Osteoblast (primary cell): ENCODE data around the gene PRR7. TPM values are rescaled to one million over a fixed set of nuclear protein-coding genes. Genes with fewer than 3 reads are reported as not detected.

Source experiments
- DNase-seq: peaks from one replicate; pipeline ENCODE4 v3.0.0; 2011; ENCODE audit warnings: low spot score, mixed read lengths; ENCODE audit not compliant: insufficient read length; ENCODE audit errors: missing footprints
- H2AFZ ChIP-seq: 2 replicates; pipeline ENCODE4 v1.6.0; 2011; ENCODE audit warnings: mild to moderate bottlenecking, low read length
- H3K27ac ChIP-seq: 2 replicates; pipeline ENCODE4 v1.5.1; 2011; ENCODE audit warnings: mild to moderate bottlenecking, low read depth, low read length, moderate library complexity
- H3K27me3 ChIP-seq: 2 replicates; pipeline ENCODE4 v1.6.0; 2012; ENCODE audit warnings: mild to moderate bottlenecking, control low read depth, inconsistent platforms, low read length, moderate library complexity; ENCODE audit not compliant: insufficient read depth
- H3K36me3 ChIP-seq: 2 replicates; pipeline ENCODE4 v1.5.1; 2011; ENCODE audit warnings: mild to moderate bottlenecking, low read length, control low read depth, moderate library complexity; ENCODE audit not compliant: insufficient read depth
- H3K4me1 ChIP-seq: 2 replicates; pipeline ENCODE4 v1.5.1; 2011; ENCODE audit warnings: mild to moderate bottlenecking, low read length, control low read depth, moderate library complexity; ENCODE audit not compliant: insufficient read depth
- H3K4me2 ChIP-seq: 2 replicates; pipeline ENCODE4 v1.6.0; 2011; ENCODE audit warnings: mild to moderate bottlenecking, low read length; ENCODE audit not compliant: insufficient read depth
- H3K4me3 ChIP-seq: fragments of 200-600 bp; sonication (generic); 3 replicates; pipeline ENCODE4 v1.5.1; 2012; ENCODE audit warnings: mild to moderate bottlenecking, low read length, inconsistent platforms; ENCODE audit not compliant: insufficient read depth
- H3K79me2 ChIP-seq: 2 replicates; pipeline ENCODE4 v1.6.0; 2012; ENCODE audit warnings: mild to moderate bottlenecking, low read length, control low read depth, inconsistent platforms; ENCODE audit not compliant: insufficient read depth
- H3K9me3 ChIP-seq: 2 replicates; pipeline ENCODE4 v1.5.1; 2011; ENCODE audit warnings: low read depth, low read length, control low read depth
- H4K20me1 ChIP-seq: 2 replicates; pipeline ENCODE4 v1.6.0; 2012; ENCODE audit warnings: mild to moderate bottlenecking, low read length, control low read depth; ENCODE audit not compliant: insufficient read depth
- total RNA-seq: library from RNA; depleted of rRNA; stranded (reverse); fragments of >200 nt; gene quantifications from 2 replicates; pipeline ENCODE4 v1.2.3, GENCODE V29; 2012
- TF ChIP-seq, protein P1 (sequence below): IDR thresholded peaks from 2 replicates; pipeline ENCODE4 v1.5.1; 2011; ENCODE audit warnings: mild to moderate bottlenecking, low read depth, low read length, moderate library complexity; ENCODE audit errors: extremely low read depth

The PRR7 gene
- total RNA-seq, 1 donor, result 12.7 TPM

DNA sequence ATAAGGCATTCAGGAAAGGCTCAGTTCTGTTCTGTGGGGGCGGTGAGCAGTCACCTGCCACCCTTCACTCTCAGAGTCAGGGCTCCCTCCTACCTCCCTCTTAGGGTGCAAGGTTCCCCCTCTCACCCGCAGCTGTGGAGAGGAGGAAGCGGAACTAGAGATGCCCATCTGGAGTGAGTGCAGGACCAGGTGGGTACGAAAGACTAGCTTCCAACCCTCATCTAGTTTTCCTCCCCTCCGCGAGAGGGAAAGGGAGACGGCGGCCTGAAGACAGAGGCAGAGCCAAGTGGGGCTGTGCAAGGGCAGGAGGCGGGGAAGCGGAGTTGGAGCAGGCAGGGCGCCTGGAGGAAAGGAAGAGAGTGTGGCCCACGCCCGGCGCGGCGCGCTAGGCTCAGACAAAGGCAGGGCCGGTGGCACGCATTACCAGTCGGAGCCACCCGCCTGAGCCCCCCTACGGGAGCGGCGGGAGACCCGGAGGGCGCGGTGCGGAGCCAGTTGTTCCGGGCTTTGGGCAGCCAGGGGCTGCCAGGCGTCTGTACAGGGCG is 7.3 kb downstream of the PRR7 start:
- Histone ChIP-seq H2AFZ (no peak overlapping the region), H3K27ac (no peak overlapping the region), H3K9me3 (no peaks in the 10 kb centered on the region), H3K79me2 (peaks cover 15% of the 10 kb centered on the region), H3K27me3 (no peaks in the 10 kb centered on the region), H3K36me3 (peaks cover 28% of the 10 kb centered on the region), H3K4me1 (peaks cover 19% of the 10 kb centered on the region), H3K4me2 (peak overlapping the region; percentile 84), H4K20me1 (peaks cover 79% of the 10 kb centered on the region), H3K4me3 (peak overlapping the region; percentile 66)
- TF ChIP-seq, protein P1, sequence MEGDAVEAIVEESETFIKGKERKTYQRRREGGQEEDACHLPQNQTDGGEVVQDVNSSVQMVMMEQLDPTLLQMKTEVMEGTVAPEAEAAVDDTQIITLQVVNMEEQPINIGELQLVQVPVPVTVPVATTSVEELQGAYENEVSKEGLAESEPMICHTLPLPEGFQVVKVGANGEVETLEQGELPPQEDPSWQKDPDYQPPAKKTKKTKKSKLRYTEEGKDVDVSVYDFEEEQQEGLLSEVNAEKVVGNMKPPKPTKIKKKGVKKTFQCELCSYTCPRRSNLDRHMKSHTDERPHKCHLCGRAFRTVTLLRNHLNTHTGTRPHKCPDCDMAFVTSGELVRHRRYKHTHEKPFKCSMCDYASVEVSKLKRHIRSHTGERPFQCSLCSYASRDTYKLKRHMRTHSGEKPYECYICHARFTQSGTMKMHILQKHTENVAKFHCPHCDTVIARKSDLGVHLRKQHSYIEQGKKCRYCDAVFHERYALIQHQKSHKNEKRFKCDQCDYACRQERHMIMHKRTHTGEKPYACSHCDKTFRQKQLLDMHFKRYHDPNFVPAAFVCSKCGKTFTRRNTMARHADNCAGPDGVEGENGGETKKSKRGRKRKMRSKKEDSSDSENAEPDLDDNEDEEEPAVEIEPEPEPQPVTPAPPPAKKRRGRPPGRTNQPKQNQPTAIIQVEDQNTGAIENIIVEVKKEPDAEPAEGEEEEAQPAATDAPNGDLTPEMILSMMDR, result no peak
- DNase-seq, result no peak

DNA sequence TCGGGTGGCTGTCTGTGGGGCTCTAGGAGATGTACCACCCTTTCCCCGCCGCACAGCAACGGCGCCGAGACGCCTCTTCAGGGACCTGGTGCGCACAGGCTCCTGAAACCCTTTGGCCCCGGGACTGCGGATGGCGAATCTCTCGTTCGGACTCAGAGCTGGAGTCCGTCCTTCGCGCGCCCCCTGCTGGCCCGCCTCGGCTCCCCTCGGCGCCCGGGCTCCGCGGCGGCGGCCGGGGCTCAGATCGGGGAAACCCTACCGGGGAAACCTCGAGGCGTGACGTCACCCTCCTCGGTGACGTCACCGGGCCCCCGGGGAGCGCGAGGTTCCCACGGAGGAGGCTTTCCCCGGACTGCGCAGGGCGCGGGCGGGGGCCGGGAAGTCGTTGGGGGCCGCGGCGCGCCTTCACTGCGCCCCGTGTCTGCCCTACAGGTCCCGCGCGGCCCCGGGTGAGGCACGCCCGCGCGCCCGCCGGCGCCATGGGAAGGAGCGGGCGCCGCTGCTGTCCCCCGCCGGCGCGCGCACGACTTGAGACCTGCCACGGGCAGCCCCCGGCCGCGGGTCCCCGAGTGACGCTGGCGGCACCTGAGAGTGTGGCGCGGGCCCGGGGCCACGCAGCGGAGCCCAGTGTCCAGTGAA is 7.9 kb downstream of the PRR7 start:
- Histone ChIP-seq H3K4me2 (peak overlapping the region; percentile 84), H3K4me1 (peaks cover 19% of the 10 kb centered on the region), H3K36me3 (peaks cover 28% of the 10 kb centered on the region), H2AFZ (peak overlapping the region; percentile 29), H3K27me3 (no peaks in the 10 kb centered on the region), H3K4me3 (peak overlapping the region; percentile 66), H3K9me3 (no peaks in the 10 kb centered on the region), H4K20me1 (peaks cover 78% of the 10 kb centered on the region), H3K27ac (peak overlapping the region; percentile 51), H3K79me2 (peaks cover 10% of the 10 kb centered on the region)
- TF ChIP-seq, protein P1, result peak; percentile 76
- peak; percentile 100 for DNase-seq

DNA sequence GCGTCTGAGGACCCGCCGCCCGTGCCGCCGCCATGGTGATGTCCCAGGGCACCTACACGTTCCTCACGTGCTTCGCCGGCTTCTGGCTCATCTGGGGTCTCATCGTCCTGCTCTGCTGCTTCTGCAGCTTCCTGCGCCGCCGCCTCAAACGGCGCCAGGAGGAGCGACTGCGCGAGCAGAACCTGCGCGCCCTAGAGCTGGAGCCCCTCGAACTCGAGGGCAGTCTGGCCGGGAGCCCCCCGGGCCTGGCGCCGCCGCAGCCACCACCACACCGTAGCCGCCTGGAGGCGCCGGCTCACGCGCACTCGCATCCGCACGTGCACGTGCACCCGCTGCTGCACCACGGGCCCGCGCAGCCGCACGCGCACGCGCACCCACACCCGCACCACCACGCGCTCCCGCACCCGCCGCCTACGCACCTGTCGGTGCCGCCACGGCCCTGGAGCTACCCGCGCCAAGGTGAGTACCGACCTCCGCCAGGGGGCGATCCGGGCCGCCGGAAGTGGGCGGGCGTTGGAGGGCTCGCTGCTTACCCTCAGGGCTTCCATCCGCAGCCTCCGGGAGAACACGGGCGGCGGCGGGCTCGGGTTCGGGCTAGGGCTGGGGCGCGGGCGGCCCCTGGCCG is 8.5 kb downstream of the PRR7 start:
- DNase-seq, result peak; percentile 96
- Histone ChIP-seq H3K27ac (peak overlapping the region; percentile 51), H3K79me2 (peaks cover 4% of the 10 kb centered on the region), H3K4me2 (peak overlapping the region; percentile 84), H3K36me3 (peaks cover 33% of the 10 kb centered on the region), H3K4me1 (peaks cover 19% of the 10 kb centered on the region), H3K27me3 (no peaks in the 10 kb centered on the region), H2AFZ (peak overlapping the region; percentile 29), H4K20me1 (peaks cover 76% of the 10 kb centered on the region), H3K9me3 (no peaks in the 10 kb centered on the region), H3K4me3 (peak overlapping the region; percentile 66)
- TF ChIP-seq, protein P1, result peak; percentile 49
